Activated T-cell treated with anti-CD3 and anti-CD28 coated beads for 1 hour (primary cell): ENCODE results near the gene SERPINB1.
A peak's percentile ranks its signal among the peaks of the same experiment; 100 is the strongest.

Experiments
- DNase-seq: peaks from one replicate; pipeline ENCODE4 v3.0.0-alpha.2; 2020; ENCODE audit warnings: low read depth

The SERPINB1 gene

DNA sequence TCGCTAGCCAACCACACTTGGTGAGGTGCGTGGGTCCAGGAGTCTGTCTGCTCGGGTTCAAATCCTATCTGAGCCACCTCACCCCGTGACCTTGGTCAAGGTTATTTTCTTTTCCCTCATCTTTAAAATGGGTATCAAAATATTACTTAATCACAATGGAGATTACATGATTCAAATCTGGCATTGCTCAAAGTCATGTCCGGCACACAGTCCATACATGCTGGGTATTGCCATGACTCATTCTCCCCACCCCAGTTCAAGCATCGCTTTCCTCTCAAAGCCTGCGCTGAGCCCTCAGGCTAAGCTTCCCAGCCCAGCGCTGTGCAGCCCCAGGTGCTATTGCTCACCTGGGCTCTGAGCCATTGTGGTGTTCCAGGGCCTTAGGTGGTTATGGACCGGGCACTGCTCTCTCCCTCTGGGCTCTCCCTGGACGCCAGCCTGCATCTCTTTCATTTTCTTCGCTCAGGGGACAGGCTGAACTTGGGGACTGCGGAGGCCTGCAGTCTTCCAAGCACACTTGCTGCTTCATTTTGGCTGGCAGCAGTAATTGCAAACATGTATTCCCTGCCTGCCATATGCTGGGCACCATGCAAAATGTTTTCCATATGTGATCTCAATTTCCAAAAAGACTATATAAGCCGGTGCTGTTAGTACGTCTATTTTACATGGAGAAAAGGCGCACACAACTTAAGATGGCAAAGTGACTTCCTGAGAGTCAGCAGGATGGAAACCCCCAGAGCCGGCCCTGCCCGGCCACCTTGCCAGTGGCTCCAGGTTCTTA is 49.1 kb downstream of the SERPINB1 start:
- no peak for DNase-seq

DNA sequence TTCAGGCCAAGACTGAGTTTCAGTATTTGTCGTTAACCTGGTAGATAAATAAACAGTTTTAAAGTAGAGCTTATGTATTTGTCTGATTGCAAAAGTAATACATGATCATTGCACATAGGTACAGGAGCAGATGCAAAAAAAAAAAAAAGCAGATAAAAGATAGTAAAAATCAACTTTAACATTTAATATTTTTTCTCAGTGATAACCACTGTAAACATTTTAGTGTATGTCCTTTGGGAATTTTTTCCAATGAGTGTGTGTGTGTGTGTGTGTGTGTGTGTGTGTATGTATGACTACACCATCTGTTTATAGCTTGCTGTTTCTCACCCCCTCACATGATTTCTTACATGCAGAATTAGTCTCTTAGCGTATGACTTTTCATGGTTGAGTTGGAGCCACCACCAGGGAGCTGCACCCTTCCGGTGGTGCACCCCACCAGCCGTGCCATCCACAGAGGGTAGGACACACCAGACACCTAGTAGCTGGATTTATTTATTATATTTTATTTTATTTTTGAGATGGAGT is 50.2 kb downstream of the SERPINB1 start:
- DNase-seq: no peak

GRCh38 chr6:2790588-2791449 is 50.8 kb downstream of the SERPINB1 start:
- peak; percentile 20 for DNase-seq

DNA sequence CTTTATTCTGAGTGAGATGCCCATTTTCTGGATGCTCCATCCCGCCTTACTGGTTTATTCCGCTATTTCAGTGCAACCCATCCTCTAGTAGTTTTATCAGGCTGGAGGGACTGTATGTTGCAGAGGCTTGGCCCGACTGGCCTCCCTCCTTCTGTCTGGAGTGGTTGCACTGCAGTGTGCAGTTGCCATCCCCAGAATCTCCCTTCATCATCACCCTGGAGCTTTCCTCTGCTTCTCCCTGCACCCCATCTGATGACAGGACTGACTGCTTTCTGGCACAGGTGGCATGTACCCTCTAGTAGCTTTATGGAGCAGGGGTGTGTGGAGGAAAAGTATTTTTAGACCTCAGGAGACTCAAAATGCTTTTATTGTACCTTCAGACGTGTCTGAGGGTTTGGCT is 55.4 kb downstream of the SERPINB1 start:
- no peak for DNase-seq

DNA sequence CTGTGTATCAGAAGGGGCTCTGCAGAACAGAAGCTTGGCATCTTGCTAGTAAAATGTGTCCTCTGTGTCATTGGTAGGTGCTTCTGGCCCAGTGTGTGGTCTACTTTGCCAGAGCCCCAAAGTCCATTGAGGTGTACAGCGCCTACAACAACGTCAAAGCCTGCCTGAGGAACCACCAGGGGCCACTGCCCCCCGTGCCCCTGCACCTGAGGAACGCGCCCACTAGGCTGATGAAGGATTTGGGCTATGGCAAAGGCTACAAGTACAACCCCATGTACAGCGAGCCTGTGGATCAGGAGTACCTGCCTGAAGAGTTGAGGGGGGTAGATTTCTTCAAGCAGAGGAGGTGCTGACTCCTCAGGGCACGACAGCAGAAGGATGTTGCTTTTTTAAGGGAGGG is 56.7 kb downstream of the SERPINB1 start:
- no peak for DNase-seq

DNA sequence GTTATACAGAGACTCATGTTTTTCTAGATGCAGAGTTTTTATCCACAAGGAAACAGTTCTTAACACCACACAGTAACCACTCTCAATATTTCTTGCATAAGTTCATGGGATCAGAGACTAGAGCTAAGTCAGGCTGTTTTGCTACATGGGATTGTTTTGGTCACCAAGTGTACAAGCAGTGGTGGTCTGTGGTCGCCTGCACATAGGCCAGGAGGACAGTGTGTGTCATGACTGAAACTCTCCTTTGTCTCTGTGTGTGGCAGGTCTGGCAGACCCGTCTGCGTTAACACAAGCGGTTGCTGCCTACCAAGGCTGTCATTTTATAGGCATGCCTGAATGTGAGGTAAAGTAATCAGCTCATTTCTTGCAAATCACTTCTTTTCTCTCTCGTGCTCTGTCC is 57.6 kb downstream of the SERPINB1 start:
- DNase-seq: no peak

DNA sequence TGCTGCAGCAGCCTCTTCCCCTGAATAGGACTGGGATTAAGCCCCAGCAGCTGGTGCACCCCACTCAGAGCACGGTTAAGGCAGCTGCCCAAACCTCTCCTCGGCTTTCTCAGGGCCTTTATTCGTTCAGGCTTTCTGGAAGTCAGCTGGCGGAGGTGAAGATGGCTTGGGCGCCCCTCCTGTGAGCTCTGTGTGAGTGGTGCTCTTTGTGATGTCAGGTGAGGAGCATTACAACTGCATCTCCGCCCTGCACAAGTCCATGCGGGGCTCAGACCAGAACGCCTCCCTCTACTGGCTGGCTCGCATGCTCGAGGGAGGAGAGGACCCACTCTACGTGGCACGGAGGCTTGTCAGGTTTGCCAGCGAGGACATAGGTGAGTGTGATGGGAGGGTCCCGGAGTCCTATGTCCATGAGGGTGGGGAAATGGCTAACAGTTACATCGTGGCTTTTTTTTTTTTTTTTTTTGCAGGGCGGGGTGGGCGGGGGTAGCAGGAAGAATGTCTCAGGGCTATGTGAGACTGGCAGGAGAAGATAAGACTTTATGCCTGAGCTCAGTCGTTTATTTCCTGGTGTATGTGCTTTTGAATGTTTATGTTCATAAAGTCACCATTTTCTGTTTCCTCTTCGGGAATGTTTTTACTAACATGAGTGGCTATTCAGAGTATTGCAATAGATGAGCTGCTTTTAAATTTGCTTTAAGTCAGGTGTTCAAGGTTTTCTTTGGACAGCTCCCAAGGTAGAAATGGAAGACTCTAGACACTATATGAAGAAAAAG is 58.3 kb downstream of the SERPINB1 start:
- no peak for DNase-seq

DNA sequence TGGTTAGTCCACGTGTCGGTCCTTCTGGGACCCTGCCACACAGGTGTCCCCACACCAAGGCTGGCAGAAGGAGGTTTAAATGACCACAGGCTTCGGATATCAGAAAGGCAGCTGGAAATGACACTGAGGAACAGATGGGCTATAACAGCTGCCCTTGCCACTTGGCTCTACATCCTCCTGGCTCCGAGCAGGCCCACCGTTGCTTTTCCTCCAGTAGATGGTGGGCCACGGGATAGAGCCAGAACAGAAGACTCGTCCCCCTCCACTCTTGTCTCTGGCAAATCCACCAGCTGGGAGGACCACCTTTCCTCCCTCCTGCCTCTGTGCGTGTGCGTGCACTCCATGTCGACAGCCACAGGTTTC is 58.9 kb downstream of the SERPINB1 start:
- DNase-seq: no peak

DNA sequence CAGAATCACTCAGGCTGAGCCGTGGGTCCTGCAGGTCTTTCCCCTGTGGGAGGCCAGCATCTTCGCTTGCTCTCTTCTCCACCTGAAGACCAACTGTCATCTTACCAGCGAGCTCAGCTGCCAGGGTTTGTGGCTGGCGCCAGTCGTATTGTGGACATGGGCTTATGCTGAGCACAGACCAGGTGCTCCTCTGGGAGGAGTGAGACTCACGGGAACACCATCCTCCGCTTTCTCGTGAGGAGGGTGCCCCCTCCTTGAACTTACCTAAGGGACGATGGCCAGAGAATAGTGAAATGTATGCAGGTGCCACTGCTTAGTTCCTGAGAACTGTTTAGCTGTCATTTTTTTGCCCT is 59.3 kb downstream of the SERPINB1 start:
- no peak for DNase-seq
